GM12873 (cell line): ENCODE measurements around the gene GNMT.
A peak's percentile ranks its signal among the peaks of the same experiment; 100 is the strongest.

Experiments used
- CTCF ChIP-seq: IDR thresholded peaks from 2 replicates; pipeline ENCODE4 v1.5.1; 2012; ENCODE audit warnings: low read depth, mild to moderate bottlenecking, moderate library complexity, low read length, control low read depth; ENCODE audit not compliant: insufficient read depth; ENCODE audit errors: missing control alignments

The GNMT gene

GRCh38 chr6:42963855-42964605, 3.5 kb downstream of the GNMT start:
- peak; percentile 33 for TF ChIP-seq CTCF

- no peak for TF ChIP-seq CTCF
Observed at GRCh38 chr6:42966571-42966970, 6.0 kb downstream of the GNMT start.

- no peak for TF ChIP-seq CTCF
Observed at GRCh38 chr6:42967228-42967627, 6.7 kb downstream of the GNMT start.

- no peak for TF ChIP-seq CTCF
Observed at GRCh38 chr6:42968126-42968701, 7.7 kb downstream of the GNMT start.

GRCh38 chr6:42968783-42969182, 8.2 kb downstream of the GNMT start:
- no peak for TF ChIP-seq CTCF

GRCh38 chr6:42969431-42969830, 8.9 kb downstream of the GNMT start:
- no peak for TF ChIP-seq CTCF

- no peak for TF ChIP-seq CTCF
Observed at GRCh38 chr6:42969934-42970333, 9.4 kb downstream of the GNMT start.
